Stimulated activated CD8-positive, alpha-beta memory T cell treated with anti-CD3 and anti-CD28 coated beads, Interleukin-7, amount 100 ng/mL, for 1 hour (primary cell): Measurements from ENCODE around the gene MAB21L4.

Source experiments
- DNase-seq, 2 donors: peaks; one replicate each; pipeline ENCODE4 v3.0.0-alpha.2; 2020; ENCODE audit warnings: low read depth in 2 of 2

MAB21L4 gene

GRCh38 chr2:240911641-240912265 is 15.8 kb upstream of the MAB21L4 start:
- no peak for DNase-seq

- DNase-seq: no peak
Measured at GRCh38 chr2:240909216-240909974, 13.4 kb upstream of the MAB21L4 start.

- no peak for DNase-seq
Measured at GRCh38 chr2:240906911-240907590, 11.1 kb upstream of the MAB21L4 start.

GRCh38 chr2:240906141-240906910 is 10.4 kb upstream of the MAB21L4 start, which contains the start of gene CROCC2:
Gene CROCC2, plus strand, starts transcription at chr2:240906336. Its CDS starts 178 bp downstream, at chr2:240906514.
- DNase-seq: no peak

- no peak for DNase-seq
Measured at GRCh38 chr2:240905176-240905781, 9.3 kb upstream of the MAB21L4 start.

- no peak for DNase-seq
Measured at GRCh38 chr2:240904216-240905175, 8.5 kb upstream of the MAB21L4 start.

- no peak for DNase-seq
Measured at GRCh38 chr2:240903191-240904060, 7.5 kb upstream of the MAB21L4 start.

- DNase-seq: no peak
Measured at GRCh38 chr2:240902615-240903041, 6.7 kb upstream of the MAB21L4 start.

GRCh38 chr2:240901986-240902614 is 6.1 kb upstream of the MAB21L4 start:
- DNase-seq: no peak

- DNase-seq: no peak
Measured at GRCh38 chr2:240900141-240900860, 4.3 kb upstream of the MAB21L4 start.

- no peak for DNase-seq
Measured at GRCh38 chr2:240899468-240899865, 3.5 kb upstream of the MAB21L4 start.

- no peak for DNase-seq
Measured at GRCh38 chr2:240898731-240899467, 2.9 kb upstream of the MAB21L4 start.

GRCh38 chr2:240898108-240898730 is 2.3 kb upstream of the MAB21L4 start:
- no peak for DNase-seq

- no peak for DNase-seq
Measured at GRCh38 chr2:240896871-240897692, 1.1 kb upstream of the MAB21L4 start.

GRCh38 chr2:240896394-240896793 is 438 bp upstream of the MAB21L4 start:
- DNase-seq: no peak
